A549 (cell line): ENCODE data around the gene BCAS1. TPM values are rescaled to one million over a fixed set of nuclear protein-coding genes. Genes with fewer than 3 reads are reported as not detected.

Experiments used
- ATAC-seq, 2 experiments: fragments of 200-7000 bp in 1 of 2; fragments of >200 bp in 1 of 2; cut with Nextera tagmentation in 1 of 2; cut with Tn5 transposase in 1 of 2; 3 replicates each; pipeline versions ENCODE4 v1.8.0 to v1.9.1; 2018 to 2020; ENCODE audit warnings: mild to moderate bottlenecking in 1 of 2, moderate library complexity in 1 of 2
- CTCF ChIA-PET: fragments of 300-600 bp; sonication (Branson Sonifier 250); formaldehyde crosslinking; extraction: SDS; loops from one replicate; lab custom pipeline; 2021; ENCODE audit warnings: antibody characterized with exemption, inconsistent platforms; lab: Yijun Ruan, JAX
- POLR2A ChIA-PET: fragments of 350-600 bp; formaldehyde crosslinking; extraction: SDS; loops from one replicate; lab custom pipeline; 2021; ENCODE audit warnings: antibody characterized with exemption, inconsistent platforms; lab: Yijun Ruan, JAX
- DNase-seq, 2 experiments: peaks; one replicate each; pipeline versions ENCODE4 v3.0.0 to v3.0.0-alpha.2; 2011 to 2016; ENCODE audit warnings: low read depth in 1 of 2, low spot score in 1 of 2
- FAIRE-seq: peaks from 2 replicates; lab custom pipeline; 2011; peaks lifted over from hg19 to GRCh38; lab: Jason Lieb, UNC
- H3K27ac ChIP-seq, 2 experiments: fragments of >200 bp; sonication (Bioruptor Twin); formaldehyde crosslinking; 3 replicates each; pipeline ENCODE4 v1.5.1; 2016 to 2017
- H3K4me1 ChIP-seq: fragments of >200 bp; sonication (Bioruptor Twin); formaldehyde crosslinking; 3 replicates; pipeline ENCODE4 v1.6.1; 2016
- H3K4me2 ChIP-seq: fragments of >200 bp; sonication (Bioruptor Twin); formaldehyde crosslinking; 3 replicates; pipeline ENCODE4 v1.6.1; 2016
- H3K4me3 ChIP-seq: fragments of >200 bp; sonication (Bioruptor Twin); formaldehyde crosslinking; 3 replicates; pipeline ENCODE4 v1.5.1; 2016
- H3K9me3 ChIP-seq: fragments of >200 bp; sonication (Bioruptor Twin); formaldehyde crosslinking; 3 replicates; pipeline ENCODE4 v1.6.1; 2016
- CBX2 ChIP-seq: fragments of 200-600 bp; sonication (generic); IDR thresholded peaks from 2 replicates; pipeline ENCODE4 v1.6.1; 2016; ENCODE audit warnings: low read depth, mild to moderate bottlenecking, borderline replicate concordance
- CBX8 ChIP-seq: fragments of 200-600 bp; sonication (generic); IDR thresholded peaks from 2 replicates; pipeline ENCODE4 v1.6.1; 2016
- CEBPB ChIP-seq, 2 experiments: fragments of >200 bp in 1 of 2; sonication (Bioruptor Twin) in 1 of 2; formaldehyde crosslinking in 1 of 2; IDR thresholded peaks; 2 replicates each; pipeline ENCODE4 v1.6.1; 2012 to 2016
- CHD2 ChIP-seq: fragments of 150-350 bp; IDR thresholded peaks from 2 replicates; pipeline ENCODE4 v1.6.1; 2014; ENCODE audit warnings: low read length; ENCODE audit not compliant: partially characterized antibody
- FOSB ChIP-seq: fragments of 250-450 bp; sonication (Bioruptor Pico); IDR thresholded peaks from 2 replicates; pipeline ENCODE4 v1.5.0; 2020; ENCODE audit warnings: mild to moderate bottlenecking, moderate library complexity
- HDAC2 ChIP-seq: fragments of 200-600 bp; sonication (generic); IDR thresholded peaks from 2 replicates; pipeline ENCODE4 v1.6.1; 2016
- HEYL ChIP-seq: fragments of 250-450 bp; sonication (Bioruptor Pico); IDR thresholded peaks from 2 replicates; pipeline ENCODE4 v1.8.0; 2021; ENCODE audit warnings: mild to moderate bottlenecking, moderate library complexity
- HOXB5 ChIP-seq: fragments of 250-450 bp; sonication (Bioruptor Pico); IDR thresholded peaks from 2 replicates; pipeline ENCODE4 v1.5.0; 2020; ENCODE audit warnings: mild to moderate bottlenecking, moderate library complexity
- JUN ChIP-seq, 2 experiments: fragments of >200 bp; sonication (Bioruptor Twin); formaldehyde crosslinking; IDR thresholded peaks; 2 replicates in 1 of 2; 3 replicates in 1 of 2; pipeline ENCODE4 v1.6.1; 2016 to 2017
- KDM1A ChIP-seq: fragments of 200-600 bp; sonication (generic); IDR thresholded peaks from 2 replicates; pipeline ENCODE4 v1.6.1; 2016; ENCODE audit warnings: low read depth, mild to moderate bottlenecking
- KDM5A ChIP-seq: fragments of 200-600 bp; sonication (generic); IDR thresholded peaks from 2 replicates; pipeline ENCODE4 v1.6.1; 2016; ENCODE audit warnings: antibody characterized with exemption, mild to moderate bottlenecking
- NFE2L2 ChIP-seq: fragments of 150-350 bp; conservative IDR thresholded peaks from 2 replicates; pipeline ENCODE4 v1.6.1; 2014; ENCODE audit warnings: low read length
- RAD21 ChIP-seq, 2 experiments: fragments of >200 bp in 1 of 2; sonication (Bioruptor Twin) in 1 of 2; formaldehyde crosslinking in 1 of 2; IDR thresholded peaks in 1 of 2; conservative IDR thresholded peaks in 1 of 2; 2 replicates in 1 of 2; 3 replicates in 1 of 2; pipeline ENCODE4 v1.6.1; 2012 to 2018; ENCODE audit warnings: inconsistent platforms in 1 of 2
- RFX5 ChIP-seq: fragments of 450-650 bp; IDR thresholded peaks from 2 replicates; pipeline ENCODE4 v1.7.1; 2014; ENCODE audit warnings: antibody characterized with exemption, mild to moderate bottlenecking, moderate library complexity
- SREBF2 ChIP-seq: fragments of 450-650 bp; IDR thresholded peaks from 2 replicates; pipeline ENCODE4 v1.6.1; 2014; ENCODE audit warnings: mild to moderate bottlenecking, moderate library complexity
- ZC3H11A ChIP-seq: fragments of 450-650 bp; IDR thresholded peaks from 2 replicates; pipeline ENCODE4 v1.6.1; 2014; ENCODE audit warnings: antibody characterized with exemption, mild to moderate bottlenecking
- ZFP36 ChIP-seq: fragments of 450-650 bp; IDR thresholded peaks from 2 replicates; pipeline ENCODE4 v1.6.1; 2014; ENCODE audit warnings: borderline replicate concordance; ENCODE audit not compliant: partially characterized antibody
- WGBS: methylation state at CpG from one replicate; pipeline ENCODE4 v1.1.6; 2017; ENCODE audit errors: missing lambda C conversion rate; 5-methylcytosine and 5-hydroxymethylcytosine counted together
- polyA plus RNA-seq, 4 experiments: library from polyadenylated mRNA; depleted of rRNA in 3 of 4; stranded (reverse); fragments of >200 nt; fragmentation: RNase III in 1 of 4; extraction: RNeasy Plus Mini Kit Qiagen cat#74134 plus additional on column Dnase treatment in 1 of 4; gene quantifications; 2 replicates in 3 of 4; 3 replicates in 1 of 4; pipeline ENCODE4 v1.2.3, GENCODE V29; 2011 to 2017
- TF ChIP-seq, protein P1 (sequence below): IDR thresholded peaks from 2 replicates; pipeline ENCODE4 v1.6.1; 2012
- TF ChIP-seq, protein P2 (sequence below): fragments of 250-450 bp; sonication (Bioruptor Pico); IDR thresholded peaks from 2 replicates; pipeline ENCODE4 v1.5.0; 2021; ENCODE audit warnings: mild to moderate bottlenecking, moderate library complexity, borderline replicate concordance
- TF ChIP-seq, protein P3 (sequence below): fragments of 250-450 bp; sonication (Bioruptor Pico); IDR thresholded peaks from 2 replicates; pipeline ENCODE4 v1.5.0; 2020; ENCODE audit warnings: low read depth, mild to moderate bottlenecking, moderate library complexity
- TF ChIP-seq, protein P4 (sequence below): fragments of 150-350 bp; IDR thresholded peaks from 2 replicates; pipeline ENCODE4 v1.6.1; 2014; ENCODE audit warnings: low read depth, mild to moderate bottlenecking, low read length
- TF ChIP-seq, protein P5 (sequence below): fragments of >200 bp; sonication (Bioruptor Twin); formaldehyde crosslinking; IDR thresholded peaks from 3 replicates; pipeline ENCODE4 v1.6.1; 2016
- TF ChIP-seq, protein P6 (sequence below): fragments of 450-650 bp; IDR thresholded peaks from 2 replicates; pipeline ENCODE4 v1.6.1; 2014; ENCODE audit warnings: antibody characterized with exemption

BCAS1 gene
- polyA plus RNA-seq, 2 of the 4 experiments (the other 2 are of a cell fraction) = 1.4 to 3.9 TPM

DNA sequence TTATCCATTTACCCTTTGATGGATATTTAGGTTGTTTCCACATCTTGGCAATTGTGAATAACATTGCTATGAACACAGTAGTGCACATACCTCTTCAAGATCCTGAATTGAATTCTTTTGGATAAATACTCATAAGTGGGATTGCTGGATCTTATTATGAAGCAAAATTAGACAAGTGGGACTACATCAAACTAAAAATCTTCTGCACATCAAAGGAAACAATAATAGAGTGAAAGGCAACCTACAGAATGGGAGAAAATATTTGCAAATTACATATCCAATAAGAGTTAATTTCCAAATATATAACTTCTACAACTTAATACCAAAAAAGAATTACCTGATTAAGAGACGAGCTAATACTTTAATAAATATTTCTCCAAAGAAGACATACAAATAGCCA lies 38.4 kb upstream of the BCAS1 start:
- TF ChIP-seq CEBPB (IDR thresholded peaks at IDR 0.05) = no peak
- TF ChIP-seq HDAC2 = no peak
- TF ChIP-seq CHD2 = no peak
- TF ChIP-seq FOSB = no peak
- TF ChIP-seq, protein P1, sequence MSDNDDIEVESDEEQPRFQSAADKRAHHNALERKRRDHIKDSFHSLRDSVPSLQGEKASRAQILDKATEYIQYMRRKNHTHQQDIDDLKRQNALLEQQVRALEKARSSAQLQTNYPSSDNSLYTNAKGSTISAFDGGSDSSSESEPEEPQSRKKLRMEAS = no peak
- TF ChIP-seq, protein P2, sequence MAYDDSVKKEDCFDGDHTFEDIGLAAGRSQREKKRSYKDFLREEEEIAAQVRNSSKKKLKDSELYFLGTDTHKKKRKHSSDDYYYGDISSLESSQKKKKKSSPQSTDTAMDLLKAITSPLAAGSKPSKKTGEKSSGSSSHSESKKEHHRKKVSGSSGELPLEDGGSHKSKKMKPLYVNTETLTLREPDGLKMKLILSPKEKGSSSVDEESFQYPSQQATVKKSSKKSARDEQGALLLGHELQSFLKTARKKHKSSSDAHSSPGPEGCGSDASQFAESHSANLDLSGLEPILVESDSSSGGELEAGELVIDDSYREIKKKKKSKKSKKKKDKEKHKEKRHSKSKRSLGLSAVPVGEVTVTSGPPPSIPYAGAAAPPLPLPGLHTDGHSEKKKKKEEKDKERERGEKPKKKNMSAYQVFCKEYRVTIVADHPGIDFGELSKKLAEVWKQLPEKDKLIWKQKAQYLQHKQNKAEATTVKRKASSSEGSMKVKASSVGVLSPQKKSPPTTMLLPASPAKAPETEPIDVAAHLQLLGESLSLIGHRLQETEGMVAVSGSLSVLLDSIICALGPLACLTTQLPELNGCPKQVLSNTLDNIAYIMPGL (CRISPR knock-in tag) = no peak
- TF ChIP-seq CBX8 = no peak
- H3K27ac ChIP-seq = peak overlapping the region; percentile 94 to 98; a peak in 5 of 6 replicates

DNA sequence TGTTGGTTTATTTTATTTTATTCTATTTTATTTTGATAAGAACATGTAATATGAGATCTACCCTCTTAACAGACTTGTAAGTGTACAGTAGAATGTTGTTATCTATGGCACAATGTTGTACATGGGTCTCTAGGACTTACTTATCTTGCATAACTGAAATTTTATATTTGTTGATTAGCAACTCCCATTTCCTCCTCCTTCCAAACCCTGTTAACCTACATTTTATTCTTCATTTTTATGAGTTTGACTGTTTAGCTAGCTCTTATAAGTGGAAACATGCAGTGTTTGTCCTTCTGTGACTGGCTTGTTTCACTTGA lies 37.9 kb upstream of the BCAS1 start:
- ATAC-seq (no peak), FAIRE-seq (no peak), DNase-seq (peak in 1 of 2 experiments; percentile 46)
- Histone ChIP-seq H3K27ac (peak overlapping the region; percentile 94 to 98), H3K4me1 (peaks cover 75% of the 10 kb centered on the region), H3K4me2 (peak overlapping the region; percentile 55), H3K4me3 (no peak overlapping the region), H3K9me3 (peaks cover 16% of the 10 kb centered on the region)
- POLR2A ChIA-PET = no interaction called here
- CTCF ChIA-PET = no interaction called here
- TF ChIP-seq SREBF2 (no peak), ZC3H11A (no peak), FOSB (no peak; the same call in 1 of the 2 replicates), KDM1A (no peak), HEYL (CRISPR knock-in tag) (no peak), KDM5A (no peak), HOXB5 (CRISPR knock-in tag) (no peak), CBX2 (no peak), JUN (IDR thresholded peaks at IDR 0.05) (no peak), RAD21 (conservative IDR thresholded peaks at IDR 0.05 in 1 of 2, IDR thresholded peaks at IDR 0.05 in 1 of 2) (no peak), RFX5 (no peak), ZFP36 (no peak), NFE2L2 (no peak)
- TF ChIP-seq, protein P3, sequence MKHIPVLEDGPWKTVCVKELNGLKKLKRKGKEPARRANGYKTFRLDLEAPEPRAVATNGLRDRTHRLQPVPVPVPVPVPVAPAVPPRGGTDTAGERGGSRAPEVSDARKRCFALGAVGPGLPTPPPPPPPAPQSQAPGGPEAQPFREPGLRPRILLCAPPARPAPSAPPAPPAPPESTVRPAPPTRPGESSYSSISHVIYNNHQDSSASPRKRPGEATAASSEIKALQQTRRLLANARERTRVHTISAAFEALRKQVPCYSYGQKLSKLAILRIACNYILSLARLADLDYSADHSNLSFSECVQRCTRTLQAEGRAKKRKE (CRISPR knock-in tag) = no peak
- TF ChIP-seq, protein P4, sequence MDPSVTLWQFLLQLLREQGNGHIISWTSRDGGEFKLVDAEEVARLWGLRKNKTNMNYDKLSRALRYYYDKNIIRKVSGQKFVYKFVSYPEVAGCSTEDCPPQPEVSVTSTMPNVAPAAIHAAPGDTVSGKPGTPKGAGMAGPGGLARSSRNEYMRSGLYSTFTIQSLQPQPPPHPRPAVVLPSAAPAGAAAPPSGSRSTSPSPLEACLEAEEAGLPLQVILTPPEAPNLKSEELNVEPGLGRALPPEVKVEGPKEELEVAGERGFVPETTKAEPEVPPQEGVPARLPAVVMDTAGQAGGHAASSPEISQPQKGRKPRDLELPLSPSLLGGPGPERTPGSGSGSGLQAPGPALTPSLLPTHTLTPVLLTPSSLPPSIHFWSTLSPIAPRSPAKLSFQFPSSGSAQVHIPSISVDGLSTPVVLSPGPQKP = no peak
- TF ChIP-seq, protein P5, sequence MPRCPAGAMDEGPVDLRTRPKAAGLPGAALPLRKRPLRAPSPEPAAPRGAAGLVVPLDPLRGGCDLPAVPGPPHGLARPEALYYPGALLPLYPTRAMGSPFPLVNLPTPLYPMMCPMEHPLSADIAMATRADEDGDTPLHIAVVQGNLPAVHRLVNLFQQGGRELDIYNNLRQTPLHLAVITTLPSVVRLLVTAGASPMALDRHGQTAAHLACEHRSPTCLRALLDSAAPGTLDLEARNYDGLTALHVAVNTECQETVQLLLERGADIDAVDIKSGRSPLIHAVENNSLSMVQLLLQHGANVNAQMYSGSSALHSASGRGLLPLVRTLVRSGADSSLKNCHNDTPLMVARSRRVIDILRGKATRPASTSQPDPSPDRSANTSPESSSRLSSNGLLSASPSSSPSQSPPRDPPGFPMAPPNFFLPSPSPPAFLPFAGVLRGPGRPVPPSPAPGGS = no peak
- TF ChIP-seq, protein P2 (CRISPR knock-in tag) = no peak
- TF ChIP-seq, protein P6, sequence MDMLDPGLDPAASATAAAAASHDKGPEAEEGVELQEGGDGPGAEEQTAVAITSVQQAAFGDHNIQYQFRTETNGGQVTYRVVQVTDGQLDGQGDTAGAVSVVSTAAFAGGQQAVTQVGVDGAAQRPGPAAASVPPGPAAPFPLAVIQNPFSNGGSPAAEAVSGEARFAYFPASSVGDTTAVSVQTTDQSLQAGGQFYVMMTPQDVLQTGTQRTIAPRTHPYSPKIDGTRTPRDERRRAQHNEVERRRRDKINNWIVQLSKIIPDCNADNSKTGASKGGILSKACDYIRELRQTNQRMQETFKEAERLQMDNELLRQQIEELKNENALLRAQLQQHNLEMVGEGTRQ = no peak

More for the DNA sequence above, 38.4 kb upstream of the BCAS1 start:
- WGBS = 87% methylated on average over 1 of the region's 1 CpG
- ATAC-seq = no peak
- H3K9me3 ChIP-seq = peaks cover 16% of the 10 kb centered on the region
- ChIA-PET CTCF (interaction anchor here (0.6 to 4.2 kb wide), 7 partner anchors 8 to 99 kb away, joined by 3 to 28 read pairs (median 4); partner anchors contain the start of gene PFDN4), POLR2A (no interaction called here)
- no peak overlapping the region for H3K4me2 ChIP-seq
- no peak overlapping the region for H3K4me3 ChIP-seq
- FAIRE-seq = peak; percentile 43
- peaks cover 75% of the 10 kb centered on the region for H3K4me1 ChIP-seq
- no peak for DNase-seq
